DMS53 (cell line): ENCODE data around the gene AKT1.
A peak's percentile ranks its signal among the peaks of the same experiment; 100 is the strongest.

ENCODE experiments used
- DNase-seq: peaks from one replicate; lab custom pipeline; 2025; lab: John Stamatoyannopoulos, UW

The AKT1 gene

GRCh38 chr14:104723651-104724406 is 71.7 kb downstream of the AKT1 start, which contains the start of gene ADSS1:
Gene ADSS1, plus strand, starts transcription at chr14:104724229. Its CDS starts 42 bp downstream, at chr14:104724271.
- DNase-seq, result peak; percentile 69

- no peak for DNase-seq
Measured at GRCh38 chr14:104722938-104723650, 72.5 kb downstream of the AKT1 start.

- no peak for DNase-seq
Measured at GRCh38 chr14:104721505-104722431, 73.8 kb downstream of the AKT1 start.
